ENCODE data around the gene TWF1.
"Not testable (repeated sequence)": the region's sequence is repeated elsewhere in the genome, so short reads cannot be mapped to it uniquely, and the experiment has no call there.

The TWF1 gene

GRCh38 chr12:43805860-43806736, at the start of gene TWF1:
Gene TWF1, minus strand, starts transcription at chr12:43806317. Its CDS starts 72 bp downstream, at chr12:43806245.
- H2AFZ ChIP-seq (ENCODE audit: low read depth): peak within 1 kb of the TSS; percentile 72
- TF ChIP-seq, protein P1, sequence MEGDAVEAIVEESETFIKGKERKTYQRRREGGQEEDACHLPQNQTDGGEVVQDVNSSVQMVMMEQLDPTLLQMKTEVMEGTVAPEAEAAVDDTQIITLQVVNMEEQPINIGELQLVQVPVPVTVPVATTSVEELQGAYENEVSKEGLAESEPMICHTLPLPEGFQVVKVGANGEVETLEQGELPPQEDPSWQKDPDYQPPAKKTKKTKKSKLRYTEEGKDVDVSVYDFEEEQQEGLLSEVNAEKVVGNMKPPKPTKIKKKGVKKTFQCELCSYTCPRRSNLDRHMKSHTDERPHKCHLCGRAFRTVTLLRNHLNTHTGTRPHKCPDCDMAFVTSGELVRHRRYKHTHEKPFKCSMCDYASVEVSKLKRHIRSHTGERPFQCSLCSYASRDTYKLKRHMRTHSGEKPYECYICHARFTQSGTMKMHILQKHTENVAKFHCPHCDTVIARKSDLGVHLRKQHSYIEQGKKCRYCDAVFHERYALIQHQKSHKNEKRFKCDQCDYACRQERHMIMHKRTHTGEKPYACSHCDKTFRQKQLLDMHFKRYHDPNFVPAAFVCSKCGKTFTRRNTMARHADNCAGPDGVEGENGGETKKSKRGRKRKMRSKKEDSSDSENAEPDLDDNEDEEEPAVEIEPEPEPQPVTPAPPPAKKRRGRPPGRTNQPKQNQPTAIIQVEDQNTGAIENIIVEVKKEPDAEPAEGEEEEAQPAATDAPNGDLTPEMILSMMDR (conservative IDR thresholded peaks at IDR 0.05; ENCODE audit: low read depth, low read length): peak; percentile 20; the same call in 1 of the 2 replicates
- peaks cover under 1% of the 10 kb centered on the region; the same call in 1 of the 2 replicates for H3K36me3 ChIP-seq (ENCODE audit: insufficient read depth)
- H3K4me1 ChIP-seq (ENCODE audit: low read depth, poor library complexity, severe bottlenecking): peaks cover 36% of the 10 kb centered on the region
- H4K20me1 ChIP-seq (ENCODE audit: insufficient read depth): no peaks in the 10 kb centered on the region
- peak within 1 kb of the TSS; percentile 92 for H3K4me2 ChIP-seq
- H3K27ac ChIP-seq: peak within 1 kb of the TSS; percentile 91
- peak within 1 kb of the TSS; percentile 96 for H3K9ac ChIP-seq
- H3K4me3 ChIP-seq (IDR thresholded peaks at IDR 0.05; ENCODE audit: insufficient read depth, low read depth, low read length): no peak within 1 kb of the TSS
- H3K27me3 ChIP-seq (ENCODE audit: insufficient read depth, low read depth): no peaks in the 10 kb centered on the region
- H3K79me2 ChIP-seq (ENCODE audit: insufficient read depth, low read depth): peaks cover 31% of the 10 kb centered on the region

- no peak overlapping the region for H2AFZ ChIP-seq (ENCODE audit: low read depth)
- no peak overlapping the region for H3K4me2 ChIP-seq
- no peaks in the 10 kb centered on the region for H4K20me1 ChIP-seq (ENCODE audit: insufficient read depth)
- H3K4me3 ChIP-seq (IDR thresholded peaks at IDR 0.05; ENCODE audit: insufficient read depth, low read depth, low read length): no peak overlapping the region
- TF ChIP-seq, protein P1 (conservative IDR thresholded peaks at IDR 0.05; ENCODE audit: low read depth, low read length): no peak
- no peaks in the 10 kb centered on the region for H3K27me3 ChIP-seq (ENCODE audit: insufficient read depth, low read depth)
- H3K36me3 ChIP-seq (ENCODE audit: insufficient read depth): no peaks in the 10 kb centered on the region
- H3K4me1 ChIP-seq (ENCODE audit: low read depth, poor library complexity, severe bottlenecking): no peaks in the 10 kb centered on the region
- no peak overlapping the region for H3K9ac ChIP-seq
- H3K27ac ChIP-seq: no peak overlapping the region
- H3K79me2 ChIP-seq (ENCODE audit: insufficient read depth, low read depth): no peaks in the 10 kb centered on the region
Measured at GRCh38 chr12:43852744-43853143, 46.6 kb upstream of the TWF1 start.

- no peak overlapping the region for H3K4me3 ChIP-seq (IDR thresholded peaks at IDR 0.05; ENCODE audit: insufficient read depth, low read depth, low read length)
- no peaks in the 10 kb centered on the region for H3K4me1 ChIP-seq (ENCODE audit: low read depth, poor library complexity, severe bottlenecking)
- H3K79me2 ChIP-seq (ENCODE audit: insufficient read depth, low read depth): no peaks in the 10 kb centered on the region
- no peak overlapping the region for H2AFZ ChIP-seq (ENCODE audit: low read depth)
- no peak overlapping the region for H3K9ac ChIP-seq
- no peak overlapping the region for H3K27ac ChIP-seq
- TF ChIP-seq, protein P1 (conservative IDR thresholded peaks at IDR 0.05; ENCODE audit: low read depth, low read length): no peak
- no peaks in the 10 kb centered on the region for H3K27me3 ChIP-seq (ENCODE audit: insufficient read depth, low read depth)
- H3K36me3 ChIP-seq (ENCODE audit: insufficient read depth): no peaks in the 10 kb centered on the region
- H3K4me2 ChIP-seq: no peak overlapping the region
- H4K20me1 ChIP-seq (ENCODE audit: insufficient read depth): no peaks in the 10 kb centered on the region
Measured at GRCh38 chr12:43848786-43849185, 42.7 kb upstream of the TWF1 start.

DNA sequence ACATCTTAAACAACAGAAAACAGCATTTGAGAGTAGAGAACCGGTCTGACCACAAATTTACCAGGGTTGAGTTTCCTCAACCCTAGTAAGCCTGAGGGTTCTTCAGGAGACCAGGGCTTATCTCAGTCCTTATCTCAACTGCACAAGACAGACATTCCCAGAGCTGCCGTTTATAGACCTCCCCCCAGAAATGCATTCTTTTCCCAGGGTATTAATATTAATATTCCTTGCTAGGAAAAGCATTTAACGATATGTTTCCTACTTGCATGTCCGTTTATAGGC, 42.0 kb upstream of the TWF1 start:
- TF ChIP-seq, protein P1 (conservative IDR thresholded peaks at IDR 0.05; ENCODE audit: low read depth, low read length): no peak
- H3K9ac ChIP-seq: no peak overlapping the region
- no peak overlapping the region for H3K27ac ChIP-seq

GRCh38 chr12:43847425-43848225, 41.5 kb upstream of the TWF1 start:
- H3K4me3 ChIP-seq (IDR thresholded peaks at IDR 0.05; ENCODE audit: insufficient read depth, low read depth, low read length); H3K79me2 ChIP-seq (ENCODE audit: insufficient read depth, low read depth); H3K36me3 ChIP-seq (ENCODE audit: insufficient read depth); H3K27me3 ChIP-seq (ENCODE audit: insufficient read depth, low read depth); H3K27ac ChIP-seq; H4K20me1 ChIP-seq (ENCODE audit: insufficient read depth); H2AFZ ChIP-seq (ENCODE audit: low read depth); H3K4me1 ChIP-seq (ENCODE audit: low read depth, poor library complexity, severe bottlenecking); H3K9ac ChIP-seq; H3K4me2 ChIP-seq: not testable (repeated sequence)

More for the DNA sequence above, 42.0 kb upstream of the TWF1 start:
- Histone ChIP-seq H3K4me1 (ENCODE audit: low read depth, poor library complexity, severe bottlenecking) (no peaks in the 10 kb centered on the region), H3K79me2 (ENCODE audit: insufficient read depth, low read depth) (no peaks in the 10 kb centered on the region), H2AFZ (ENCODE audit: low read depth) (no peak overlapping the region), H3K4me2 (no peak overlapping the region), H3K27me3 (ENCODE audit: insufficient read depth, low read depth) (no peaks in the 10 kb centered on the region), H3K4me3 (IDR thresholded peaks at IDR 0.05; ENCODE audit: insufficient read depth, low read depth, low read length) (no peak overlapping the region), H3K36me3 (ENCODE audit: insufficient read depth) (no peaks in the 10 kb centered on the region), H4K20me1 (ENCODE audit: insufficient read depth) (no peaks in the 10 kb centered on the region)

Measured in KMS-11 (cell line).